ENCODE data around the gene CNTNAP5. TPM values are rescaled to one million over a fixed set of nuclear protein-coding genes. Genes with fewer than 3 reads are reported as not detected.

The CNTNAP5 gene
- total and polyA plus RNA-seq, 12 donors, result 0.08 to 4.9 (median 0.96) TPM; not detected in 5

GRCh38 chr2:124908411-124908810, 883.3 kb downstream of the CNTNAP5 start:
- WGBS, 4 donors, result 73 to 83% (median 76%) methylated on average over 2 of the region's 2 CpGs

GRCh38 chr2:124911560-124911959, 886.5 kb downstream of the CNTNAP5 start:
- no peak for TF ChIP-seq CTCF (IDR thresholded peaks at IDR 0.05)
- no peaks in the 10 kb centered on the region for H3K27me3 ChIP-seq
- intact Hi-C loops (cut with DNase I), result no loop called here
- H3K4me3 ChIP-seq, result no peak overlapping the region
- no peaks in the 10 kb centered on the region for H3K4me1 ChIP-seq (replicated peaks in 1 of 2)
- H3K27ac ChIP-seq, result no peak overlapping the region
- H3K36me3 ChIP-seq (replicated peaks in 1 of 2), result no peaks in the 10 kb centered on the region
- DNase-seq, result no peak
- H3K9me3 ChIP-seq (replicated peaks in 1 of 3), result no peaks in the 10 kb centered on the region
- 53 to 65% (median 60%) methylated on average over 5 of the region's 5 CpGs for WGBS, 4 donors

More at GRCh38 chr2:124908411-124908810, 883.3 kb downstream of the CNTNAP5 start:
- intact Hi-C loops (cut with DNase I), result no loop called here
- H3K9me3 ChIP-seq (replicated peaks in 1 of 3), result no peaks in the 10 kb centered on the region
- H3K4me3 ChIP-seq, result no peak overlapping the region
- H3K4me1 ChIP-seq (replicated peaks in 1 of 2), result no peaks in the 10 kb centered on the region
- TF ChIP-seq POLR2A (IDR thresholded peaks at IDR 0.05) (no peak), CTCF (IDR thresholded peaks at IDR 0.05) (no peak)
- H3K36me3 ChIP-seq (replicated peaks in 1 of 2), result no peaks in the 10 kb centered on the region
- H3K27me3 ChIP-seq, result no peaks in the 10 kb centered on the region
- H3K27ac ChIP-seq, result no peak overlapping the region
- DNase-seq, result no peak

DNA sequence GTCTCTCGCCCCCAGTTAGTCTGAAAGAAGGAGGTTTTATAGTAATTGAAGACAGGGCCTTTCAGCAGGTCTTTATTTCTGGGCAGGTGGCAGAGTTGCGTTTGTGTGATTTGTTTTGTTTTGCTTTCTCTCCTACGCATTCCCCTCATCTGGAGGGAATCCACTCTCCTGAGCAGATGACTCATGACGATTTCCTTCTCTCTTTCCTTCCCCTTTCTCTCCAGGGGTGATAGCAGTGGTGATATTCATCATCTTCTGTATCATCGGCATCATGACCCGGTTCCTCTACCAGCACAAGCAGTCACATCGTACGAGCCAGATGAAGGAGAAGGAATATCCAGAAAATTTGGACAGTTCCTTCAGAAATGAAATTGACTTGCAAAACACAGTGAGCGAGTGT, 888.8 kb downstream of the CNTNAP5 start:
- no peaks in the 10 kb centered on the region for H3K9me3 ChIP-seq (replicated peaks in 1 of 3)
- 44 to 48% (median 47%) methylated on average over 9 of the region's 9 CpGs for WGBS, 4 donors

GRCh38 chr2:124915567-124915966, 890.5 kb downstream of the CNTNAP5 start:
- Histone ChIP-seq H3K27ac (no peak overlapping the region), H3K27me3 (no peaks in the 10 kb centered on the region), H3K9me3 (replicated peaks in 1 of 3) (no peaks in the 10 kb centered on the region), H3K36me3 (replicated peaks in 1 of 2) (no peaks in the 10 kb centered on the region), H3K4me1 (replicated peaks in 1 of 2) (no peaks in the 10 kb centered on the region), H3K4me3 (no peak overlapping the region)
- intact Hi-C loops (cut with DNase I), result no loop called here
- TF ChIP-seq CTCF (IDR thresholded peaks at IDR 0.05) (no peak), POLR2A (IDR thresholded peaks at IDR 0.05) (no peak)
- DNase-seq, result no peak
- 75 to 94% (median 87%) methylated on average over 1 of the region's 1 CpG for WGBS, 4 donors

More for the DNA sequence above, 888.8 kb downstream of the CNTNAP5 start:
- no peak overlapping the region for H3K4me3 ChIP-seq
- H3K36me3 ChIP-seq (replicated peaks in 1 of 2), result no peaks in the 10 kb centered on the region
- no peaks in the 10 kb centered on the region for H3K4me1 ChIP-seq (replicated peaks in 1 of 2)
- intact Hi-C loops (cut with DNase I), result no loop called here
- no peak overlapping the region for H3K27ac ChIP-seq
- no peak for DNase-seq
- TF ChIP-seq POLR2A (IDR thresholded peaks at IDR 0.05) (no peak), CTCF (IDR thresholded peaks at IDR 0.05) (no peak)
- no peaks in the 10 kb centered on the region for H3K27me3 ChIP-seq
